Heart right ventricle (tissue), 16 donors: ENCODE results near the gene NRROS. TPM values are rescaled to one million over a fixed set of nuclear protein-coding genes. Genes with fewer than 3 reads are reported as not detected.
A peak's percentile ranks its signal among the peaks of the same experiment; 100 is the strongest.
"Not testable (repeated sequence)": the region's sequence is repeated elsewhere in the genome, so short reads cannot be mapped to it uniquely, and the experiment has no call there.

Experiments
- ATAC-seq, 8 donors: fragments of 200-7000 bp; cut with Tn5 transposase; one replicate each; pipeline ENCODE4 v1.9.1; 2020; ENCODE audit warnings: mild to moderate bottlenecking in 8 of 8, moderate library complexity in 8 of 8, moderate number of reproducible peaks in 1 of 8
- DNase-seq, 2 donors: peaks; one replicate each; pipeline ENCODE4 v3.0.0-alpha.2; 2020
- H3K27ac ChIP-seq, 10 donors: fragments of 200-600 bp; sonication (generic) in 2 of 10; one replicate each; pipeline versions ENCODE4 v1.5.0 to v1.8.0; 2020 to 2022; ENCODE audit warnings: mild to moderate bottlenecking in 3 of 10
- H3K27me3 ChIP-seq, 7 donors: fragments of 200-600 bp; one replicate each; pipeline ENCODE4 v1.8.0; 2021 to 2022; ENCODE audit warnings: mild to moderate bottlenecking in 2 of 7
- H3K36me3 ChIP-seq, 9 donors: fragments of 200-600 bp; sonication (generic) in 1 of 9; one replicate each; pipeline versions ENCODE4 v1.5.0 to v1.8.0; 2020 to 2022; ENCODE audit warnings: mild to moderate bottlenecking in 2 of 9
- H3K4me1 ChIP-seq, 9 donors: fragments of 200-600 bp; sonication (generic) in 1 of 9; one replicate each; pipeline versions ENCODE4 v1.5.0 to v1.8.0; 2020 to 2022; ENCODE audit warnings: mild to moderate bottlenecking in 4 of 9
- H3K4me3 ChIP-seq, 10 donors: fragments of 200-600 bp; sonication (generic) in 2 of 10; one replicate each; pipeline versions ENCODE4 v1.5.0 to v1.8.0; 2020 to 2022; ENCODE audit warnings: mild to moderate bottlenecking in 7 of 10, moderate library complexity in 2 of 10
- H3K9me3 ChIP-seq, 11 donors: fragments of 200-600 bp in 10 of 11; sonication (generic) in 2 of 11; one replicate each; pipeline versions ENCODE4 v1.5.0 to v1.8.0; 2013 to 2022; ENCODE audit warnings: mild to moderate bottlenecking in 2 of 11, control low read depth in 1 of 11, moderate library complexity in 1 of 11
- CTCF ChIP-seq, 9 donors: fragments of 200-600 bp; sonication (generic) in 2 of 9; IDR thresholded peaks; one replicate each; pipeline versions ENCODE4 v1.5.0 to v1.8.0; 2021 to 2022; ENCODE audit warnings: antibody characterized with exemption in 9 of 9, mild to moderate bottlenecking in 5 of 9, moderate library complexity in 1 of 9
- WGBS, 2 donors: extraction: QIAGEN DNeasy Blood & Tissue Kit; methylation state at CpG; one replicate each; pipeline ENCODE4 v1.1.7; 2013; ENCODE audit warnings: inconsistent platforms in 1 of 2; 5-methylcytosine and 5-hydroxymethylcytosine counted together
- intact Hi-C, 10 donors: fragments of 100-400 bp; cut with DNase I; formaldehyde crosslinking; loops; one replicate each; pipeline versions ENCODE4 v1.11.1 to v1.14.2; 2022
- polyA plus RNA-seq, 2 donors: library from polyadenylated mRNA; stranded (reverse); fragments of 200-250 nt; gene quantifications; one replicate each; pipeline ENCODE4 v1.2.3, GENCODE V29; 2013
- total RNA-seq, 10 donors: library from RNA; stranded (reverse); fragmentation: NEBNext Ultra II Directional in 3 of 10; extraction: Animal tissue kit (Norgen Biotek cat#: 25700) in 3 of 10; gene quantifications; one replicate each; pipeline versions ENCODE4 v1.2.1 to v1.2.4, GENCODE V29; 2021 to 2023
- donor health status: Arrhythmogenic right ventricular cardiomyopathy.
- donor health status: ischemic (EF 13 %, LVEDD 7.1; RV severe dilation, severe dysfunction).
- donor health status: healthy with polysubstance abuse.
- donor health status: DM: no; HTN: yes; CAD: no.
- donor health status: DM: no; HTN: no; CAD: no.
- donor health status: ischemic (EF 25% LVEDD 6.9; RV normal size, moderate dysfunction).
- donor health status: ischemic (EF 25% LVEDD 5.7; RV mildly dilated, moderate dysfunction).
- donor health status: healthy.
- donor health status: DM: yes; HTN: yes; CAD: no.
- donor health status: Ischemic cardiomyopathy.
- donor health status: ischemic (EF 35%, LVEDD 5.7; RV mildly dilated, moderate dysfunction).
- donor health status: nonischemic (EF 11% LVEDD 7.7; RV severe dilation, severe dysfunction).
- donor health status: DM: yes; HTN: yes; CAD: no.
- donor health status: PGD.
- donor health status: ischemic (EF 29% LVEDD 5.4; RV normal size, mild dysfunction).
- donor health status: nonischemic (EF 23%, LVEDD 6.1; RV moderate dilation, normal function).

The NRROS gene
- total and polyA plus RNA-seq, 12 donors = 1.1 to 11.7 (median 2.7) TPM

GRCh38 chr3:196611761-196612483, 27.6 kb upstream of the NRROS start:
- ATAC-seq = peak; percentile 59 to 87 (median 70)
- intact Hi-C loops = loop anchor here in 2 of 10 donors (1.0 to 5.0 kb wide), 4 partner anchors 20 to 75 kb away; no protein-coding TSS in a partner anchor
- Histone ChIP-seq H3K4me3 (peak overlapping the region in 4 of 10 donors; percentile 14 to 30 (median 22)), H3K9me3 (peaks cover 0 to 13% (median 0%) of the 10 kb centered on the region in 11 donors), H3K4me1 (peaks cover 3 to 48% (median 29%) of the 10 kb centered on the region in 9 donors), H3K27ac (peak overlapping the region in 9 of 10 donors; percentile 52 to 91 (median 83)), H3K36me3 (no peaks in the 10 kb centered on the region), H3K27me3 (no peaks in the 10 kb centered on the region)
- WGBS, 2 donors = 47 to 60% methylated on average over 10 of the region's 10 CpGs
- TF ChIP-seq CTCF (IDR thresholded peaks at IDR 0.05) = no peak
- DNase-seq = peak in 1 of 2 donors; percentile 28

GRCh38 chr3:196615234-196615633, 24.3 kb upstream of the NRROS start:
- ATAC-seq = not testable (repeated sequence)

GRCh38 chr3:196617256-196617655, 22.2 kb upstream of the NRROS start:
- no peak for TF ChIP-seq CTCF (IDR thresholded peaks at IDR 0.05)
- no peak for ATAC-seq
- Histone ChIP-seq H3K27me3 (no peaks in the 10 kb centered on the region), H3K27ac (peak overlapping the region in 2 of 10 donors; percentile 36 to 46), H3K36me3 (no peaks in the 10 kb centered on the region), H3K9me3 (no peaks in the 10 kb centered on the region), H3K4me3 (no peak overlapping the region), H3K4me1 (peaks cover 0 to 45% (median 19%) of the 10 kb centered on the region in 9 donors)
- no peak for DNase-seq
- WGBS, 2 donors = 65 to 68% methylated on average over 5 of the region's 5 CpGs
- intact Hi-C loops = no loop called here

More at GRCh38 chr3:196615234-196615633, 24.3 kb upstream of the NRROS start:
- 96 to 98% methylated on average over 6 of the region's 6 CpGs for WGBS, 2 donors
- DNase-seq, intact Hi-C loops, H3K27ac ChIP-seq, H3K4me3 ChIP-seq, H3K9me3 ChIP-seq, H3K27me3 ChIP-seq, H3K36me3 ChIP-seq: not testable (repeated sequence)
- H3K4me1 ChIP-seq = peaks cover 3 to 52% (median 25%) of the 10 kb centered on the region in 9 donors

- intact Hi-C loops = no loop called here
- ATAC-seq = peak in 2 of 8 donors; percentile 61 to 66
- WGBS, 2 donors = 33 to 48% methylated on average over 5 of the region's 5 CpGs
- TF ChIP-seq CTCF (IDR thresholded peaks at IDR 0.05) = no peak
- peak overlapping the region in 7 of 10 donors; percentile 34 to 71 (median 58) for H3K27ac ChIP-seq
- DNase-seq = no peak
- H3K27me3 ChIP-seq = no peaks in the 10 kb centered on the region
- H3K4me3 ChIP-seq = no peak overlapping the region
- no peaks in the 10 kb centered on the region for H3K9me3 ChIP-seq
- no peaks in the 10 kb centered on the region for H3K36me3 ChIP-seq
- peaks cover 0 to 61% (median 7%) of the 10 kb centered on the region in 9 donors for H3K4me1 ChIP-seq
Measured at GRCh38 chr3:196619223-196619622, 20.3 kb upstream of the NRROS start.

- intact Hi-C loops, H3K9me3 ChIP-seq, H3K36me3 ChIP-seq, DNase-seq, H3K4me3 ChIP-seq, ATAC-seq, H3K27me3 ChIP-seq: not testable (repeated sequence)
- peaks cover 0 to 65% (median 7%) of the 10 kb centered on the region in 9 donors for H3K4me1 ChIP-seq
- H3K27ac ChIP-seq = peak overlapping the region in 8 of 10 donors; percentile 6 to 83 (median 58)
- 36 to 40% methylated on average over 2 of the region's 5 CpGs for WGBS, 2 donors
Measured at GRCh38 chr3:196619627-196620026, 19.9 kb upstream of the NRROS start.
